GM18868 (cell line): ENCODE measurements around the gene CA9.
"Not testable (repeated sequence)": the region's sequence is repeated elsewhere in the genome, so short reads cannot be mapped to it uniquely, and the experiment has no call there.

Experiments used
- ATAC-seq: cut with Tn5 transposase; IDR thresholded peaks from one replicate; pipeline ENCODE4 v1.9.1; 2021; ENCODE audit warnings: mild to moderate bottlenecking, moderate library complexity; ENCODE audit not compliant: unreplicated experiment

The CA9 gene

DNA sequence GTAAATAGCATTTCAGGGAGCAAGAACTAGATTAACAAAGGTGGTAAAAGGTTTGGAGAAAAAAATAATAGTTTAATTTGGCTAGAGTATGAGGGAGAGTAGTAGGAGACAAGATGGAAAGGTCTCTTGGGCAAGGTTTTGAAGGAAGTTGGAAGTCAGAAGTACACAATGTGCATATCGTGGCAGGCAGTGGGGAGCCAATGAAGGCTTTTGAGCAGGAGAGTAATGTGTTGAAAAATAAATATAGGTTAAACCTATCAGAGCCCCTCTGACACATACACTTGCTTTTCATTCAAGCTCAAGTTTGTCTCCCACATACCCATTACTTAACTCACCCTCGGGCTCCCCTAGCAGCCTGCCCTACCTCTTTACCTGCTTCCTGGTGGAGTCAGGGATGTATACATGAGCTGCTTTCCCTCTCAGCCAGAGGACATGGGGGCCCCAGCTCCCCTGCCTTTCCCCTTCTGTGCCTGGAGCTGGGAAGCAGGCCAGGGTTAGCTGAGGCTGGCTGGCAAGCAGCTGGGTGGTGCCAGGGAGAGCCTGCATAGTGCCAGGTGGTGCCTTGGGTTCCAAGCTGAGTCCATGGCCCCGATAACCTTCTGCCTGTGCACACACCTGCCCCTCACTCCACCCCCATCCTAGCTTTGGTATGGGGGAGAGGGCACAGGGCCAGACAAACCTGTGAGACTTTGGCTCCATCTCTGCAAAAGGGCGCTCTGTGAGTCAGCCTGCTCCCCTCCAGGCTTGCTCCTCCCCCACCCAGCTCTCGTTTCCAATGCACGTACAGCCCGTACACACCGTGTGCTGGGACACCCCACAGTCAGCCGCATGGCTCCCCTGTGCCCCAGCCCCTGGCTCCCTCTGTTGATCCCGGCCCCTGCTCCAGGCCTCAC is at the start of gene CA9:
CA9 (plus strand) TSS at position 797 of the 893 bp plus-strand sequence; CDS start at position 829, 32 bp downstream.
- ATAC-seq, result no peak

DNA sequence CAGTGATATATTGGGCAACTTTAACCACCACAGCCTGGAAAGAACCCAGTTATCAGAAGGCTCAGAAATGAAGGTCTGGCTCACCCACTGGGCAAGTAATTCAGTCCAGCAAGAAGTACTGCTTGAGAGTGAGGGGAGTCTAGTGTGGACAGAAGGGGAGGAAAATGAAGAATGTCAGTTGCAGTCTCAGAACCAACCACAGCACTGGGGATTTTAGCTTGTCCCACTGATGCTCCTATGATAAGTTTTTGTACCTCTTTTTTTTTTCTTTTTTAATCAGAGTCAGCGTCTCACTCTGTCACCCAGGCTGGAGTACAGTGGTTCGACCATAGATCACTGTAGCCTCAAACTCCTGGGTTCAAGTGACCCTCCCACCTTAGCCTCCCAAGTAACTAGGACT is 46.2 kb upstream of the CA9 start:
- no peak for ATAC-seq

DNA sequence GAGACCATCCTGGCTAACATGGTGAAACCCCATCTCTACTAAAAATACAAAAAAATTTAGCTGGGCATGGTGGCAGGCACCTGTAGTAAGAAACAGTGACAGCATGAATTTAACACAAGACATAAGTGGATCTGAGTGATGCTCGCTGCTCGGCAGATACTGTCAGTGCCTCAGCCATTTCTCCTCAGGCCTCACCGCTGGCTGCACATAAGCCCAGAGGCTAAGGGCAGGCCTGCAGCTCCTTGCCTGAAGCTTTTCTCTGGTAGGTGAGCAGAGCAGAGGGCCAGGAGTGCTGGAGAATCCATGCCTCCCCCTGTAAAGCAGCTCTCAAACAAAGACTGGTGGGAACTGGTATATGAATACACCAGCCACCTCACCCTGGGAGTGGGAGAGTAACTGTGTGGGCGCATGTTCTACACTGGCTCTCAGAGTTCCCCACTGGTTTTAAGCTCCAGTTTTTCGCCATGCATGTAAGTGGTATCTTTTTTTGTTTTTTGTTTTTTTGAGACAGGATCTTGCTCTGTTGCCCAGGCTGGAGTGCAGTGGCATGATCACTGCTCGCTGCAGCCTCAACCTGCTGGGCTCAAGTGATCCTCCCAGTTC is 45.2 kb upstream of the CA9 start:
- no peak for ATAC-seq

DNA sequence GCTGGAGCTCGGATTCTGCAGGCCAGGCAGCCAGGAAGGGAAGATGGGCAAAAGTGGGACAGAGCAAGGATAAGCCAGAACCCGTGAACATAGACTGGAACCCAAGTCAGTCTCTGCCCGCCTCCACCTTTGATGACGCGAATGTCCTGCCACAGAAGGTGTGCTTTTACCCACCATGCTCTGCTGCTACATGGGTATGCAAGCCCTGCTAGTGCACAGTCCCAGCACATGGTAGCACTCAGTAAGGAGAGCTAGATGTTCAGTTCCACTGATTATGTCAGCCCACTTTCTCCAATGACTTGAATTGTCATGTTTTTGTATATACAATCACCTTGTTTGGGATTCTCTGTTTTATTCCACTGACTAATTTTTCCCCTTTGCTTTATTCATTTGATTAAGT is 44.1 kb upstream of the CA9 start:
- no peak for ATAC-seq

GRCh38 chr9:35635730-35636129 is 38.0 kb upstream of the CA9 start:
- ATAC-seq, result no peak

GRCh38 chr9:35636135-35636876 is 37.4 kb upstream of the CA9 start:
- no peak for ATAC-seq

DNA sequence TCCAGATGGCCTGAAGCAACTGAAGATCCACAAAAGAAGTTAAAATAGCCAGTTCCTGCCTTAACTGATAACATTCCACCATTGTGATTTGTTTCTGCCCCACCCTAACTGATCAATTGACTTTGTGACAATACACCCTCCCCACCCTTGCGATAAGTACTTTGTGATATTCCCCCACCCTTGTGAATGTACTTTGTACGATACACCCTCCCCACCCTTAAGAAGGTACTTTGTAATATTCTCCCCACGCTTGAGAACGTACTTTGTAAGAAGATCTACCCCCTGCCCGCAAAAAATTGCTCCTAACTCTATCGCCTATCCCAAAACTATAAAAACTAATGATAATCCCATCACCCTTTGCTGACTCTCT is 36.9 kb upstream of the CA9 start:
- ATAC-seq, result not testable (repeated sequence)

GRCh38 chr9:35637427-35637955 is 36.2 kb upstream of the CA9 start:
- not testable (repeated sequence) for ATAC-seq

GRCh38 chr9:35638751-35639150 is 35.0 kb upstream of the CA9 start:
- not testable (repeated sequence) for ATAC-seq

DNA sequence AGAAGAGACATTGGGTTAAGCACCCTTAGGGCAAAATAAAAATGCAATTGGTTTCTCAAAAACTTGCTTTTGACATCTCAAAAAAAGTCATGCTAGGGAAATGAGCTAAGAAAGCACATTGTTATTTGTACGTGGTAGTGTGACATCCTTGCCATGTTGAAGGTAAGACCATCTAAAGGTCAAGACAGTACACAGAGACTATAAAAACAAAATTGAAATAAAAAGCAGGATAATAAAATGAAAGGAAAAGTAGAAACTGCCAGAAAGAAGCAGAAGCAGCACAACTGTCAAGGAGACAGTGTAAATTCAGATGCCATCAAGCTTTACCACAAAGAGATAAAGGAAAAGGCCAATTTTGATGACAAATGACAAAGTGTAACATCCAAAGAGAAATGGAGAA is 34.5 kb upstream of the CA9 start:
- ATAC-seq, result not testable (repeated sequence)

DNA sequence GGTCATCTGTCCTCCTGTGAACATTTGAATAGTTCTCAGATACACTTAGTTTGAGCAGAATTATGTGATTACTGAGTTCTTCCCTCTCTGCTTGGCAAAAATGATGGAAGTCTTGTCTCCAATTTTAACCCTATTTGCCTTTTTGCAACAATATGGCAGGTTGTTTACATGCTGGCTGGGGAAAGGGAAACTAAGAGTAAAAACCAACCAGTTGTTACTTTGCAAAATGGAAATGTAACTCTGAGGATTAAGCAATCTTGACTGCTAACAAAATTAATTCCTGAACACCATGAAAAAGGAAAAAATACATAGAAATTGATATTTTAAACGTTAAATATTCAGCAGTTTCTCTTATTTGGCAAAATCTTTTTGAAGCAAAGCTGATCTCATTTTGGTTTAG is 34.1 kb upstream of the CA9 start:
- no peak for ATAC-seq

GRCh38 chr9:35640431-35640830 is 33.3 kb upstream of the CA9 start:
- ATAC-seq, result not testable (repeated sequence)

DNA sequence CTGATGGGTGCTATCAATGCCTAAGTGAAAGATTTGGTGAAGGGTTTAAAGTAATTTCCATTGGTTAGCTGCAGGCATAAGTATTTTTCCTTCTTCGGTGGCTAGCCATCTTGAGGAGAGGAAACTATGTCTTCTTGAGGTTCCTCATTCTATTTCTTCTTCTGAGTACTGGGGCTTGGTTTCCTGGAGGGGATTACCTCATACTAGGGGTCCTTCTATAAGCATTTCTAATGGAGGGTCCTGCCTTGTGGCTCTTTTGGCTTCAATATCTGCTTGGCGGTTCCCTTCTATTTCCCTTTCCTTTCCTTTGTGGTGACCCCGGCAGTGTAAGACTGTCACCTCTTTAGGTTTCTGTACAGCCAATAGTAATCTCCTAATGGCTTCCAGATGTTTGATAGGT is 32.2 kb upstream of the CA9 start:
- not testable (repeated sequence) for ATAC-seq

DNA sequence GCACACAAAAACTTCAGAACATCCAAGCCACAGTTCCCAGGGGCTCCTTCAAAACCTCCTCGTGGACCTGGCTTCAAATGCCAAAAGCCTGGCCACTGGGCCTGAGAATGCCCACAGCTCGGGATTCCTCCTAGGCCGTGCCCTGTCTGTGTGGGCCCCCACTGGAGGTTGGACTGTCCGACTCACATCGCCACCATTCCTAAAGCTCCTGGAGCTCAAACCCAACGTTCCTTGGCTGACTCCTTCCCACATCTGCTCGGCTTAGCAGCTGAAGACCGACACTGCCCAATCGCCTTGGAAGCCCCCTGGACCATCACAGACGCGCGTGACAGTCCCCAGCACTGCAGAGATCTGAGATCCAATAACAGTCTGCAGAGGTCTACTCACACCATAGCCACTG is 30.7 kb upstream of the CA9 start:
- ATAC-seq, result no peak

DNA sequence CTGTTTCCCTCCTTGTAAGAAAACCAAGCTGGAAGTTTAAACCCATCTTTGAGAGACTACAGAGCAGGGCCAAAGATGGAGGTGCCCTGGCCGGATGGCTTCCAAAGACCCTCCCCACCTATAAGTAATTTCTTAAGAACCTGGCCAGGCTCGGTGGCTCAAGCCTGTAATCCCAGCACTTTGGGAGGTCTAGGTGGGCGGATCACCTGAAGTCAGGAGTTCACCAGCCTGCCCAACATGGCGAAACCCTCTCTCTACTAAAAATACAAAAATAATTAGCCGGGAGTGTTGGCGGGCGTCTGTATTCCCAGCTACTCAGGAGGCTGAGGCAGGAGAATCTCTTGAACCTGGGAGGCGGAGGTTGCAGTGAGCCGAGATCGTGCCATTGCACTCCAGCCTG is 28.0 kb upstream of the CA9 start:
- not testable (repeated sequence) for ATAC-seq

DNA sequence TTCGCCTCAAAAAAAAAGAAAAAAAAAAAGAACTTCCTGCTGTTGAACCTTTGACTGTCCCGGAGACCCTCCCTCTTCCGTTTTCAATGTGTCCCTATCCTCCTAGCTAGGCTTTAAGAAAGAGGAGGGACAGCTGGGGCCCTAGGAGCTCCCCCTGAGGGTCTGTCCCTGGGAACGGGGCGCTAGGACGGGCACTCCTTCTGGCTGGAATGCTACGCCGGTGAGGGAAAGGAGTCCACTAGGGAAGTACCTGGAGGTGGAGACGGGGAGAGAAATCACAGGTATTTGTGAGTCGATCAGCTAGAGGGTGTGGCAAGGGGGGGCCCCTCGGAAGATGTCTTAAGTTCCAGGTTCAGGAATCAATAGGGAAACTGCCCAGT is 27.6 kb upstream of the CA9 start:
- no peak for ATAC-seq

DNA sequence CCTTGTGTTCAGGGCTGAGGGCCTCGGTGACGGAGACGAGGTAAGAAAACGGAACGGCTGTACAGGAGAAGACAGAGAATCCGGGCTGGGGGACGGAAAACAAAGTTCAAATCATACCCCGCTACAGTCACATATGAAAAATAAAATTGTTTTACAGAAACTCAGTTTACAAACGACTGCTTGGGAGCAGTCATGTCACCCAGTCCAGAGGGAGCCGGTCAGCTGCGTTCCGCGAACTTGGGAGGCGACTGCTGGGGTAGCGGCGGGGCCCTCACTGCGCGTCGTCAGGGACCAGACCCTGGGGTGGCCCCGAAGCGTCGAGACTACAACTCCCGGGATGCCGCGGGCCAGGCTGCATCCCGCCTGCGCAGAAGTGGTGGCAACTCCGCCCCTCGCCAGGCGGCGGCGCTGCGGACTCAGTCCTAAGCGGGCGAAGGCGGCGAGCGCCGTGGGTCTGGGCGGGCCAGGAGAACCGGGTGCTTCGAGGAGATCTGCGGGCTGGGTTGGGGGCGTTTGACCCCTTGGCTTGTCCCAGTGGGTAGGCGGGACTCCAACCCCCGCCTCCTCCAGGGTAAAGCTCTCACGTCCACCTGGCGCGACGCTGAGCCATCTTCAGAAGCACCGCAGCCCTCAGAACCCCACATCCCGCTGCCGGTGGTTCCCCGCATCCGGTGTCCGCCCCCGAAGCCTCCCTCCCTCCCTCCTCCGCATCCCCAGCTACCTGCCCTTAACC is 27.0 kb upstream of the CA9 start:
- peak; percentile 78 for ATAC-seq

GRCh38 chr9:35649431-35650340 is 24.0 kb upstream of the CA9 start:
- no peak for ATAC-seq

GRCh38 chr9:35650341-35651158 is 23.2 kb upstream of the CA9 start, which contains the start of gene SIT1:
TSS of gene SIT1 (minus strand) at chr9:35650931. CDS start at chr9:35650853, 78 bp downstream.
- ATAC-seq, result no peak
